KOPT-K1 (cell line): ENCODE measurements around the gene WDR18.

Experiments
- H3K27ac ChIP-seq: fragments of 200-600 bp; sonication (generic); 2 replicates; pipeline ENCODE4 v1.5.1; 2016; ENCODE audit warnings: antibody characterized with exemption, mild to moderate bottlenecking, low read depth, low read length; ENCODE audit not compliant: poor library complexity, severe bottlenecking
- H3K36me3 ChIP-seq: fragments of 200-600 bp; sonication (generic); 2 replicates; pipeline ENCODE4 v1.5.1; 2017; ENCODE audit warnings: antibody characterized with exemption, mild to moderate bottlenecking, low read length, moderate library complexity; ENCODE audit not compliant: insufficient read depth
- H3K9me3 ChIP-seq: fragments of 200-600 bp; sonication (generic); 2 replicates; pipeline ENCODE4 v1.5.1; 2017; ENCODE audit warnings: antibody characterized with exemption, low read length, mild to moderate bottlenecking; ENCODE audit not compliant: insufficient read depth, poor library complexity, severe bottlenecking

WDR18 gene

DNA sequence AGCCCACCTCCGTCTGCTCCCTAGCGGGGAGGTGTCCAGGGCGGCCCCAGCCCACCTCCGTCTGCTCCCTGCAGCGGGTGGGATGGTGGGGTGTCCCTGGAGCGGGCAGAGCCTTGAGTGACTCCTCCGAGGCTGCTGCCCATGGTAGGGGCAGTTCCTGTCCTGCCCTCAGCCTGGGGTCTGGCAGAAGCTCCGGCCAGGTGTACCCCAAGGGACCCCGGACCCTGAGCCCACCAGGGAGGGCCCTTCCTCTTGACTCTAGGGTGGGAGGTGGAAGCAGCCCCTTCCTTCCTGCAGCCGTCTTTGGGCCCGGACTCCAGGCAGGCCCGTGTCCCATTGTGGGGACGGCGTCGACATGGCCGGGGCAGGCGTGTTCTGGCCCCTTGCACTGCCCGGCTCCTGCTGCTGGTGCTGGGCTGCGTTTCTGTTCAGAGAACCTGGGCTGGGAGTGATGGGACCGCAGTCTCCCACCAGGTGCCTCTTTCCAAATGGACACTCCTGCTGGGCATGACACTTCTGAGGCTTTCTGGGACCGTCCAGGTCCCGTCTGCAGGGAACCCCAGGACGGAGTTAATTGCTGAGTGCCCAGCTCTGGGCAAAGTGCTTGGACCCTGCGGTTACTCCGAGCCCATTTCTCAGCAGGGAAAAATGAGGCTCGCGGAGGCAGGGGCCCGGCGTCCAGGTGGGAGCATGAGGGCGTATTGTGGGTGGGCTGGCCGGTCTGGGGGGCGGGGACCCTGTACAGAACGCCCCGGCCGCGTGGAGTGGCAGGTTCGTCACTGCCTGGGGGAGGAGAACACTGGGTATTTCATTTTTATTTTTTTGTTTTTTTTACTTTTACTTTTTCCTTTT is 38.5 kb upstream of the WDR18 start:
- Histone ChIP-seq H3K36me3 (no peaks in the 10 kb centered on the region), H3K27ac (no peak overlapping the region), H3K9me3 (no peaks in the 10 kb centered on the region)

GRCh38 chr19:947090-947706 is 36.9 kb upstream of the WDR18 start:
- Histone ChIP-seq H3K36me3 (no peaks in the 10 kb centered on the region), H3K9me3 (no peaks in the 10 kb centered on the region), H3K27ac (no peak overlapping the region)

DNA sequence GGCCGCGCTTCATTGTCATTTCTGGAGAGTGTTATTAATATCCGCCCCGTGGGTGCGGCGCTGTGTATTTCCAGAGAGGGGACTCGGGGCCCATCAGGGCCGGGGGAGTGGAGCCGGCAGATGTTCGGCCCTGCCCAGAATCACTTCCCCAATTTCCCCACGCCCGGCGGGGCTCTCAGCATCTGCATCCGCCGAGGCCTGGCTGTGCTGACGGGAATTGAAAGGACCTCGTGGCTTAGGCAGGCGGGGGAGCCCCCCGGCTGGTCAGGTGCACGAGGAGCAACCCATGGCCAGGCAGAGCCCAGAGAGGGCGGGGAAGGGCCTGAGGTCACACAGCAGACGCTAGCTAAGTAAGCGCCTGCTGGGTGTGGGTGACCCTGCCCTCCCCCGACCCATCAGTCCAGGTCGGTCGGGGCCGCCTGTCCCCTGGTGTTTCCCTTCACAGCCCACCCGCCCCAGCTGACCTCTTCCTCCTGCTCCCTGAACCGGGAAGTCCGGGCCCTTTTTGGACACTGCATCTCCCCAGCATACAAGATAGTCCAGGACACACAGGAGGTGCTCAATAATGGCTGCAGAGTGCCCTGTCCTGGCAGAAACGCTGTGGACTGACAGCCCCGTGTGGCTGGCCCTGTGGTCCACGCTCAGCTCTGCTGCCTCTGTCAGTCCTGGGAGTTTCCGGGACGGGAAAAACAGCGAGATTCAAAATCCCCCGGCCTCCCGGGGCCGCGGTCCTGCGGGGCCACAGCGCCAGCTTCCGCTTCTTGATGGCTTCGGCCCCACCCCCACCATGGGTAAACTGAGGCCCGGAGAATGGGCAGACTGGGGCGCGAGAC is 36.2 kb upstream of the WDR18 start:
- Histone ChIP-seq H3K36me3 (no peaks in the 10 kb centered on the region), H3K27ac (no peak overlapping the region), H3K9me3 (no peaks in the 10 kb centered on the region)

DNA sequence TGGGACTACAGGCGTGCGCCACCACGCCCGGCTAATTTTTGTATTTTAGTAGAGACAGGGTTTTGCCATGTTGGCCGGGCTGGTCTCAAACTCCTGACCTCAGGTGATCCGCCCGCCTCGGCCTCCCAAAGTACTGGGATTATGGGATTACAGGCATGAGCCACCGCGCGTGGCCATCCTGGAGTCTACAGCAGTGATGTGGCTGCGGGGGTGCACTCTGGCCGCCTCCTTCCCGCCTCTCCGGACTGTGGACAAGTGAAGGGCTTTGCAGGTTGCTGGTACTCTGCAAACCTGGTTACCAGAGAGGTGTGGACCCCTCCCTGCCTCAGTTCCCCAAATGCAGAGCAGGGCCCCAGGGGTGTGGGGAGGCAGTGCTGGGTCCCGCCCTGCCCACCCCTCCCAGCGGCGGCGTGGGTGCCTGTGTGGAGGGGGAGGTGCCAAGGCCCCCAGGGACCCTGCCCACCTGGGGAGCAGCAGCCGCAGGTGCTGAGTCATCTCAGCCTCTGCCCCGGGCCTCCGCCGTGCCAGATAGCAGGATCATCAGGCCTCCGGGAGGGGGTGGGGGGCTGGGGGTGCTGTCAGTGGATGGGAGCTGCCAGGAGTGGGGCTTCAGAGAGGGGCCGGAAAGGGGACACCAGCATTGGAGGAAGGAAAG is 35.2 kb upstream of the WDR18 start:
- H3K9me3 ChIP-seq: no peaks in the 10 kb centered on the region
- no peaks in the 10 kb centered on the region for H3K36me3 ChIP-seq
- H3K27ac ChIP-seq: no peak overlapping the region

DNA sequence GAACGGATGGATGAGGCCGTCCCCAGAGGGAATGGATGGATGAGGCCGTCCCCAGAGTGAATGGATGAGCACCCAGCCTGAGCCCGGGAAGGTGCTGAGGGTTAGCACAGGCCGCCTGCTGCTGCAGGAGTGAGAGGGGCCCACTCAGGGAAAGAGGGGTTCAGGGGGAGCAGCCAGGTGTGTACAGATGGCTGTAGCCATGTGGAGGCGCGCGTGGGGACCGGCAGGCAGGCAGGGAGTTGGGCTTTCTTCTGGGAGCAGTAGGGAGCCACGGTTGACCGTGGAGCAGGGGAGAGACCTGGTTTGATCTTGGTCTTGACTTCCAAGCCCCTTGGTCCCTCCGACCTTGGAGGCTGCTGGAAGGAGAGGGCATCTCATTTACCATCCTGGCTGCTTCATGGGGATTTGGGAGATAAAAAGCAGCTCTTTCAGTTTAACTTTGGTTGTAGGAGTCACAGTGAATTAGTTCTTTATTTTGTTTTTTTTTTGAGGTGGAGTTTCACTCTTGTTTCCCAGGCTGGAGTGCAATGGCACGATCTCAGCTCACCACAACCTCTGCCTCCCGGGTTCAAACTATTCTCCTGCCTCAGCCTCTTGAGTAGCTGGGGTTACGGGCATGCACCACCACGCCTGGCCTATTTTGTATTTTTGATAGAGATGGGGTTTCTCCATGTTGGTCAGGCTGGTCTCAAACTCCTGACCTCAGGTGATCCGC is 33.6 kb upstream of the WDR18 start:
- no peak overlapping the region for H3K27ac ChIP-seq
- no peaks in the 10 kb centered on the region for H3K9me3 ChIP-seq
- H3K36me3 ChIP-seq: no peaks in the 10 kb centered on the region

GRCh38 chr19:952049-952679 is 32.0 kb upstream of the WDR18 start:
- peak overlapping the region; percentile 58 for H3K27ac ChIP-seq
- no peaks in the 10 kb centered on the region for H3K36me3 ChIP-seq
- H3K9me3 ChIP-seq: no peaks in the 10 kb centered on the region

DNA sequence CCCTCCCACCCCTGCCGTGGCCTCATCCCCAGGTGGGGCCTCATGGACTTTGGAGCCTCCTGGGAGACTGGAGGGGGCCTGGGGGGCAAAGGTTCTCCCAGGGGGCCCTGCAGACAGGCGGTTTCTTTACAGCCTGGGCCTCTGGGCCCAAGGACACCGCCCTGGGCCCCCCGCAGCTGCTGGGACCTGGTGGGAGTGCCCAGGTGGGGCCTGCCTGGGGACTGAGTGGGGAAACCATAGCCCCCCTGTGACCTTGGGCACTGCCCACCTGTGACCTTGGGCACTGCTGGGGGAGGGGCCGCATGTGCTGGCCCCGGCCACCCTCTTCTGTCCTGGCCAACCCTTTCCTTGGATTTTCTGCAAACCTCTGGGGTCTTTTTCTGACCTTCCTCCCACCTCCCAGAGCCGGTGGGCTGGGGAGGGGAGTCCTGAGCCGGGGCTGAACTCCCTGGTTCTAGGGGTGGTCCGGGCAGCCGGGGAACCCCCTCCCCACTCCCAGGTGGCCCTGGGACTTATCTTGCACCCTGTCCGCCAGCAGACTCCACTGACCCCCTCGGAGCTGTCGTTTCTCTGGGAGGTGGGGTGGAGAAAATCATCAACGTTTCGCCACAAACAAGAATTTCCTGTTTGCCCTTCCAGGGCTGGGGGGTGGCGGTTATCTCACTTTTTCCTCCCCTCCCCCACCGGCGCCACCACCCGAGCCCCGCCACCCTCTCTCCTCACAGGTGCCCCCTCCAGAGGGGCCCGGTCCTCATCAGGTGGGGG is 31.3 kb upstream of the WDR18 start:
- Histone ChIP-seq H3K36me3 (no peaks in the 10 kb centered on the region), H3K27ac (peak overlapping the region; percentile 58), H3K9me3 (no peaks in the 10 kb centered on the region)

- Histone ChIP-seq H3K36me3 (no peaks in the 10 kb centered on the region), H3K9me3 (no peaks in the 10 kb centered on the region), H3K27ac (peak overlapping the region; percentile 58)
Measured at GRCh38 chr19:953445-954271, 30.5 kb upstream of the WDR18 start.

- no peaks in the 10 kb centered on the region for H3K9me3 ChIP-seq
- no peak overlapping the region for H3K27ac ChIP-seq
- H3K36me3 ChIP-seq: no peaks in the 10 kb centered on the region
Measured at GRCh38 chr19:954272-954671, 29.9 kb upstream of the WDR18 start.

DNA sequence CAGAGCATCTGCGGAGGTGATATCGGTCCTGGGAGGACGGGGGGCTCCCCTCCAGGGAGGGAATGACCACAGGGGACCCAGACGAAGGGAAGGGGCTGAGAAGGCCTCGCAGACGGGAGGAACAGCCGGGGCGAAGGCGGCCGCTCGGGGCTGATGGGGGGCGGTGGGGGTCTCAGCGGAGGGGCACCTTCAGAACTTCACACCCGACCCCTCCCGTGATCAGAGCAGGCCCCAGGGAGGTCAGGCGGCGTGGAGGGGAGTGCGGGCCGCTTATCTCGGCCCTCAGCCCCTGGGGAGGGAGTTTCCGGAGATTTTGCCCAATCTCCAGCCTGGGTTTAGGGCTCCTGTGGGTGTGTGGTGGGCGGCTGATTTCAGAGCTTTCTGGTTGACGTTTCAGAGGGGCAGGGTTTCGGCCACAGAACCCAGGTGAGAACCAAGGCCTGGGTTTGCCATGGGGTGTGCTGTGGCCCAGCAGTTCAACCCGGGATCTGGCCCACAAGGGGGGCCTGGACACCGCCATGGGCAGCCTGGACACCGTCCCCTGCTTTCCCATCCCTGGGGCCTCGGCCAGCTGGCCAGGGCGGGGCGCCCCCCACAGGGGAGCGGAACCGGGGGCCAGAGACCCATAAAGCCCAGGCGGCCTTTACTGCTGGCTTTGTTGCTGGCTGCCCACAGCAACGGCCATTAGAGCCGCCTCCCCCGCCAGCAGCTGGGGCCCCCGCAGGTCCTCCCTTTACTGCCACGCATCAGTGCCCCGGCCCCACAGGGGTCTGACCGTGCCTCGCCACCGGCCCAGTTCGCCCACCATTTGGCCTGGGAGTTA is 29.3 kb upstream of the WDR18 start:
- no peaks in the 10 kb centered on the region for H3K36me3 ChIP-seq
- H3K9me3 ChIP-seq: no peaks in the 10 kb centered on the region
- no peak overlapping the region for H3K27ac ChIP-seq

- Histone ChIP-seq H3K9me3 (no peaks in the 10 kb centered on the region), H3K36me3 (no peaks in the 10 kb centered on the region), H3K27ac (no peak overlapping the region)
Measured at GRCh38 chr19:955803-956765, 28.1 kb upstream of the WDR18 start.
